HG02588 (cell line): ENCODE data around the gene RNF123.
A peak's percentile ranks its signal among the peaks of the same experiment; 100 is the strongest.

ENCODE experiments used
- ATAC-seq: cut with Tn5 transposase; IDR thresholded peaks from one replicate; pipeline ENCODE4 v1.9.1; 2021; ENCODE audit warnings: mild to moderate bottlenecking, moderate library complexity; ENCODE audit not compliant: unreplicated experiment

RNF123 gene

DNA sequence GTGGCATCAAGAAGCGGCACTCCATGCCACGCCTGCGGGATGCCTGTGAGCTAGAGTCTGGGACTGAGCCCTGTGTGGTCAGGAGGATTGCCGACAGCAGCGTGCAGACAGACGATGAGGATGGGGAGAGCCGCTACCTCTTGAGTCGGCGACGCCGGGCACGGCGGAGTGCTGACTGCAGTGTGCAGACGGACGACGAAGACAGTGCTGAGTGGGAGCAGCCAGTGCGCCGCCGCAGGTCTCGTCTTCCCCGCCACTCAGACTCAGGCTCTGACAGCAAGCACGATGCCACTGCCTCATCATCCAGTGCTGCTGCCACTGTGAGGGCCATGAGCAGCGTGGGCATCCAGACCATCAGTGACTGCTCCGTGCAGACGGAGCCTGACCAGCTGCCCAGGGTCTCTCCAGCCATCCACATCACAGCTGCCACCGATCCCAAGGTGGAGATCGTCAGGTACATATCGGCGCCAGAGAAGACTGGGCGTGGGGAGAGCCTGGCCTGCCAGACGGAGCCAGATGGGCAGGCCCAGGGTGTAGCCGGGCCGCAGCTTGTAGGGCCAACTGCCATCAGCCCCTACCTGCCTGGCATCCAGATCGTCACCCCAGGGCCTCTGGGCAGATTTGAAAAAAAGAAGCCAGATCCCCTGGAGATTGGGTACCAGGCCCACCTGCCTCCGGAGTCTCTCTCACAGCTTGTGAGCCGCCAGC, 32.0 kb upstream of the RNF123 start:
- ATAC-seq: no peak

- ATAC-seq: no peak
These were observed 30.6 kb upstream of the RNF123 start for GRCh38 chr3:49658711-49659110.

- no peak for ATAC-seq
These were observed 29.6 kb upstream of the RNF123 start for GRCh38 chr3:49659756-49660155.

- ATAC-seq: no peak
These were observed 28.1 kb upstream of the RNF123 start for GRCh38 chr3:49661281-49661680.

GRCh38 chr3:49662021-49662420, 27.3 kb upstream of the RNF123 start:
- ATAC-seq: no peak

DNA sequence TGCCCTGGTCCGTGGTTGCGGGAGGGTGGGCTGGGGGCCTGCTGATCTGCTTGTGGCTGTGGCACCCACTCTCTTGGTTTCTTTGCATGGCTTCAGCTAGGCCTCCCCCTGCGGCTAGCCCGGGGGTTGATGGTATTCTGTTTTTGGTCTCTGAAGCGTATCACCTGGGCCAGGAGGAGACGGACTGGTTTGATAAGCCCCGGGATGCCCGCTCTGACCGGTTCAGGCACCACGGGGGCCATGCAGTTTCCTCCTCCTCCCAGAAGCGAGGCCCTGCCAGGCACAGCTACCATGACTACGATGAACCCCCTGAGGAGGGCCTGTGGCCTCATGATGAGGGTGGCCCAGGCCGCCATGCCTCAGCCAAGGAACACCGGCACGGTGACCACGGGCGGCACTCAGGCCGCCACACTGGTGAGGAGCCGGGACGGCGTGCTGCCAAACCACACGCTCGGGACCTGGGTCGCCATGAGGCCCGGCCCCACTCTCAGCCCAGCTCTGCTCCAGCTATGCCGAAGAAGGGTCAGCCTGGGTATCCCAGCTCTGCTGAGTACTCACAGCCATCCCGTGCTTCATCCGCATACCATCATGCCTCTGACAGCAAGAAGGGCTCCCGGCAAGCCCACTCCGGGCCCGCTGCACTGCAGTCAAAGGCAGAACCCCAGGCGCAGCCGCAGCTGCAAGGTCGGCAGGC, 26.5 kb upstream of the RNF123 start:
- ATAC-seq: no peak

- ATAC-seq: no peak
These were observed 25.5 kb upstream of the RNF123 start for GRCh38 chr3:49663831-49664230.

DNA sequence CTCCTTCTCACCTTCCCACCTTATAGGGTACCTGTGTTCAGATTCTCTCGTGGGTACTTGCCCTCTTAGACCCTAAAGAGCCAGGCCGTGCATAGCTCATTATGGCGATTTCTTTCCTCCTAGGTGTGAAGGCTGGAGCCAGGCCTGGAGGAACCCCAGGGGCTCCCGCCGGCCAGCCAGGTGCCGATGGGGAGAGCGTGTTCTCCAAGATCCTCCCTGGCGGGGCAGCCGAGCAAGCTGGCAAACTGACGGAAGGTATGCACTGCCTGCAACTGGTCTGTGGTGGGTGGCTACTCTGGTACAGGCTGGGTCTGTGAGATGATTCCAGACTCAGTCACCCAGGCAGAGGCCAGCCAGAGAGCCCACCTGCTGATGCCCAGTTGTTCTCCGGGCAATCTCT, 25.1 kb upstream of the RNF123 start:
- ATAC-seq: no peak

DNA sequence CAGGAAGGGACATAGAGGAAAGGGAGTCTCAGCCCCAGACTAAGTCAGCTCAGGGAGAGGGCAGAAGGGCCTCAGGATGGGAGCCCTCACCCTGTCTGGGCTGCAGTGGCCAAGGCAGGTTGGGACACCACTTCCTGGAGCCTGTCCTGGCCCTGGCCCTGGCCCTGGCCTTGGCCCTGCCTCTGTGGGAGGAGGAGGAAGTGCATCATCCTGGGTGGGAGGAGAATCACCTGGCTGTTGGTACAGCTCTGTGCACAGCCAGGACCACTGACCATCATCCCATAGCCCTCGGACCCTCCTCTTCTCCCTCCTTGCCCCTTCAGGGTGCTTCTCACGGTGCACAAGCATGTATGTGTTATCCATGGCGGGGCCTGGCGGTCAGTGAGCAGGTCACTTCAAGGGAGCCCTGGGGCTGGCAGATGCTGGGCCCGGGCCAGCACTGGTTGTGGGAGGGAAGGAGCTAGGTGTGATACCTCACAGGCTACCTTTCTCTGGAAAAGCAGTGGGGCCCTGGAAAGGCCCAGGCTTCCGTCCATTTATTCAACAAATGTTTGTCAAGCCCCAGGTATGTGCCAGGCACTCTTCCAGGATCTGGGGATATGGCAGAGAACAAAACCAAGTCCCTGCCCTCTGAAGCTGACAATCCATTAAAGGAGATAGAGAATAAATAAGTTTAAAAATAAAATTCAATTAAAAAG, 23.4 kb upstream of the RNF123 start:
- ATAC-seq: no peak

GRCh38 chr3:49666592-49666991, 22.8 kb upstream of the RNF123 start:
- ATAC-seq: no peak

DNA sequence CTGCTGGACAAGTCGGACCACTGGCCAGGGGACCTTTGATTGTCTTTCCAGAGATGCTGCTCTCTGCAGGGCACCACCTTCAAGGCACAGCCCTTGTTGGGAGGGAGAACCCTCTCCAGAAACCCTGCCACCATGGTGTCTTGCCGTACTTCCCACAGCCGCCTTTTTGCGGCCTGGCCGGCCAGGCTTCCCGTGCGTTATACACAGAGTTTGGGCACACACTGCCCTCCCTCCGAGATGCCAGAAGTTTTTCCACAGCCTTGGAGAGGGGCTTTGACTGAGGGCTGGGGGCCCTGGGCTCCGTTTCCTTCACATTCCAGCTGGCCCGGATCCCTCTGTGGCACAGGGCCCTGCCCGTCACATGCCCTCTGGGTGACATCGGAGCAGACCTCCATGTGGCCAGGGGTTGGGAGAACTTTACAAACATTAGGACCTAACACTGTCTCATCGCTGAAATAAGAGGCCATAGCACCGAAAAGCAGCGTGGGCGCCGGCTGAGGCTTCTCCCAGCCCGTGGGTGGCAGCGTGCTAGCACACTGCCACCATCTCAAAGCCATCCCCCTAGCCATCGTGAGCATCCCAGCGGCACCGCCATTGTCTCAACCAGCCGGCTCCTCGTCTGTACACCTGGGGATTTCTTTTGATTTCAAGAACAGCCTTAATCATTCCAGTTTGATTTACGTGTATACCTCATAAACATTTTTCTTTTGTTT, 21.5 kb upstream of the RNF123 start:
- no peak for ATAC-seq

GRCh38 chr3:49668414-49668797, 21.0 kb upstream of the RNF123 start:
- ATAC-seq: no peak

DNA sequence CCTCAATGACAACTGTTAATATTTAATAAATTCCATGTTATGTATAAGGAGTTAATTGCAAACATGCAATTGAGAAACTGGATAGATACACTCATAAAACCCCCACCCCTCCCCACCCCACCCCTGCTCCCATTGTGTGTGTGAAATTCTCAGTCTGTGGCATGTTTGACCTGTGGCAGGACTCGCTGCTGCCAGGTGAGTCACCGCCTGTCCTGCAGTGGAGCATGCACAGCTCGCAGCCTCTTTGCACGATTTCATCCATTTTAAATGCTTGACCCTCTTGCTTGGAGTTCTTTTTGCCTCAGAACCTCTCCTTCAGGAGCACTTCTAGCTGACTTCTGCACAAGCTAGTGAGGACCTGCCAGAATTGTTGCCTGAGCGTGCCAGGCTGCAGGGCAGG, 20.5 kb upstream of the RNF123 start:
- ATAC-seq: no peak

DNA sequence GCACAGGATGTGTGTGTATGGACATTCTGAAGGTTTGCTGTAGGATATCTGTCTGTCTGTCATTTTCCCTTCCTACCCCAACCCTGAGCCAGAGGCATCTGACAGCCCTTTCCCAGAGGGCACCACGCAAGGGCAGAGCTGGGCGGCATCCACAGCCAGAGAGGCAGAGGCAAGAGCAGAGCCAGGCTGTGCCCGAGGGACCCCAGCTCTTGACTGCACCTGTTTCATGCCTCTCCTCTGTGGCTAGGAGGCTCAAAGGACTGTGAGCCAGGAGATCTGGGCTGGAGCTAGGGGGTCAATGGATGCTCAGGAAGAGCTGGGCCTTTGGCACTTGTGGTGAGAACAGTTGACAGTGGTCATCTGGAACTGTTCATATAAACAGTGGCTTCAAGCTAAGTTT, 20.0 kb upstream of the RNF123 start:
- ATAC-seq: no peak

DNA sequence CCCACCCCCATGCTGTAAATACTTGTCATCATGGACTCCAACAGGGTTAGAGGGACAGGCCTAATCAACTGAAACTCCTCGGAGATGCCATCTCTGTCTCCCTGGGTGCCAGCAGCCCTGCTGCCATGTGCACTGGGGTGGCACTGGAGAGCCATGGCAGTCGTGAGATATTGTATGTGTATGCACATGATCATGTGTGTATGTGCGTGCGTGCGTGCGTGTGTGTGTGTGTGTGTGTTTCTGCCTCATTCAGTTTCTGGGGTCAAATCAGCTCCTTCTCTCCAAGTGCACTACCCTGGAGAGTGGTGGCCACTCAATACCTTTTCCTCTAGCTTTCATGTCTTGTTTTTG, 18.4 kb upstream of the RNF123 start:
- no peak for ATAC-seq

GRCh38 chr3:49671291-49672288, 17.8 kb upstream of the RNF123 start:
- ATAC-seq: no peak

DNA sequence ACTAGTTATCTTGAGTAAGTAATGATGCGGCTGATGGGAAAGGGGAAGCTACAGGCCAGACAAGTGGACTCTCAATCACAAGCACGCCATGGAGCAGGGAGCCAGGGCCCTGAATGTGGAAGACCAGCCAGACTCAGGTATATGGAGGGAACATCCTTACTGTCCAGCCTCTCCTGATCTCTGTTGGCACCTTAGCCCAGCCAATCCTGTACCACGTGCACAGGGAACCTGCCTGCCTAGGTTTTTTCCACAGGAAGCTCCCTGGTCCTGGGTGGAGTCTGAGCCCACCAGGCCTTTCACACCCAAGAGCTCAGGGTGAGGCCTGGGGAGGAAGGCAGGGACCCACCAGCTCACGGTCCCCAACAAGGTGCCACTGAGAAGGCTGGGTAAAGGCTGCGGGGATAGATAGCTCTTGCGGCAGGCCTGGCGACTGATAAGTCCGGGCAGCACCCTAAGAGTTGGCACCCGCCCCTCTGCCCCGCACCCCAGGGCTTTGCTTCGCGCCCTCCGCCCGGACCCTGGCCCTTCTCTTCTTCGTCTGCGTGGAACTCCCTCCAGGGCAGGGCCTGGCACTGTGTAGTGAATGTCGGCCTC, 16.1 kb upstream of the RNF123 start:
- ATAC-seq: no peak

- peak; percentile 76 for ATAC-seq
These were observed 15.5 kb upstream of the RNF123 start, which contains the start of gene APEH for GRCh38 chr3:49673715-49674496. TSS of gene APEH (plus strand) at chr3:49674351. CDS start at chr3:49674402, 51 bp downstream.

DNA sequence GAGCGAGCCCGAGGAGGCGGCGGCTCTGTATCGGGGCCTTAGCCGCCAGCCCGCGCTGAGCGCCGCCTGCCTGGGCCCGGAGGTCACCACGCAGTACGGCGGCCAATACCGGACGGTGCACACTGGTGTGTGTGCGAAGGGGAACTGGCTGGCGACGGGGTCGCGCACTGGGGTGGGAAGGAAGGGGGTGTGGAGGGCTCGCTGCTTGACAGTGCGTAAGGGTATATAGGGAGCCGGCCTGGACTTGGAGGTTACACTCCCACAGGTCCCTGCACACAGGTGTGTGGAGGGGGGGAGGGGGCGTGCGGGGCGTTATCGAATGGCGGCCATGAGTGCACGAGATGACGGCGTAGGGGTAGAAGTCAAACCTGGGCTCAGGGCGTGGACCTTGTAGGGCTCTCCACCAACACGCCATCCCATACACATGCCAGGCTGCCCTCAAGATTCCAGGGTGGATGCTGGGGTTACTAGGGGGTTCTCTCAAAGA, 14.8 kb upstream of the RNF123 start:
- ATAC-seq: peak; percentile 19
